HUES48 (cell line): Measurements from ENCODE around the gene GPBP1L1.

Experiments used
- H3K27ac ChIP-seq: one replicate; pipeline ENCODE4 v1.7.0; 2013; ENCODE audit warnings: low read depth, low read length, inconsistent platforms
- H3K27me3 ChIP-seq: 2 replicates; pipeline ENCODE4 v1.6.1; 2013; ENCODE audit warnings: mild to moderate bottlenecking, low read length; ENCODE audit not compliant: control insufficient read depth, insufficient read depth
- H3K36me3 ChIP-seq: 2 replicates; pipeline ENCODE4 v1.6.1; 2013; ENCODE audit warnings: low read length; ENCODE audit not compliant: control insufficient read depth, insufficient read depth
- H3K4me1 ChIP-seq: 2 replicates; pipeline ENCODE4 v1.6.1; 2013; ENCODE audit warnings: mild to moderate bottlenecking, low read length; ENCODE audit not compliant: control insufficient read depth, insufficient read depth
- H3K4me3 ChIP-seq: 2 replicates; pipeline ENCODE4 v1.5.1; 2013; ENCODE audit warnings: mild to moderate bottlenecking, low read depth, low read length
- H3K9ac ChIP-seq: 2 replicates; pipeline ENCODE4 v1.6.1; 2013; ENCODE audit warnings: mild to moderate bottlenecking, low read depth, low read length, moderate library complexity
- H3K9me3 ChIP-seq: 2 replicates; pipeline ENCODE4 v1.6.1; 2013; ENCODE audit warnings: low read length; ENCODE audit not compliant: control insufficient read depth, insufficient read depth

The GPBP1L1 gene

GRCh38 chr1:45585110-45585426 lies 101.3 kb downstream of the GPBP1L1 start:
- Histone ChIP-seq H3K9ac (peak overlapping the region; percentile 99), H3K9me3 (no peaks in the 10 kb centered on the region), H3K27ac (peak overlapping the region; percentile 99), H3K4me1 (0 out of 2 replicates have a peak, but pooled peaks cover 3% of the 10 kb centered on the region), H3K27me3 (no peaks in the 10 kb centered on the region), H3K36me3 (peaks cover 25% of the 10 kb centered on the region), H3K4me3 (peak overlapping the region; percentile 91)

GRCh38 chr1:45584351-45585109 lies 101.8 kb downstream of the GPBP1L1 start:
- no peaks in the 10 kb centered on the region for H3K4me1 ChIP-seq
- peaks cover 20% of the 10 kb centered on the region for H3K36me3 ChIP-seq
- no peaks in the 10 kb centered on the region for H3K27me3 ChIP-seq
- H3K4me3 ChIP-seq, result peak overlapping the region; percentile 91
- no peaks in the 10 kb centered on the region for H3K9me3 ChIP-seq
- H3K27ac ChIP-seq, result peak overlapping the region; percentile 99
- peak overlapping the region; percentile 99 for H3K9ac ChIP-seq

GRCh38 chr1:45583666-45584350 lies 102.5 kb downstream of the GPBP1L1 start, which contains the start of gene NASP:
NASP (plus strand) TSS chr1:45584041; CDS start chr1:45584147, 106 bp downstream.
- H3K4me1 ChIP-seq, result no peaks in the 10 kb centered on the region
- H3K36me3 ChIP-seq, result peaks cover 15% of the 10 kb centered on the region
- no peaks in the 10 kb centered on the region for H3K9me3 ChIP-seq
- H3K4me3 ChIP-seq, result peak within 1 kb of the TSS; percentile 91
- H3K27me3 ChIP-seq, result no peaks in the 10 kb centered on the region
- peak within 1 kb of the TSS; percentile 99 for H3K9ac ChIP-seq
- H3K27ac ChIP-seq, result peak within 1 kb of the TSS; percentile 99

- no peaks in the 10 kb centered on the region for H3K9me3 ChIP-seq
- no peaks in the 10 kb centered on the region for H3K27me3 ChIP-seq
- H3K9ac ChIP-seq, result peak overlapping the region; percentile 76
- peaks cover 12% of the 10 kb centered on the region; the same call in 1 of the 2 replicates for H3K36me3 ChIP-seq
- H3K4me3 ChIP-seq, result peak overlapping the region; percentile 91
- no peaks in the 10 kb centered on the region for H3K4me1 ChIP-seq
- peak overlapping the region; percentile 99 for H3K27ac ChIP-seq
Measured at GRCh38 chr1:45583264-45583665, 103.1 kb downstream of the GPBP1L1 start.
